H1 (cell line): Measurements from ENCODE around the gene MKX. TPM values are rescaled to one million over a fixed set of nuclear protein-coding genes. Genes with fewer than 3 reads are reported as not detected.

ENCODE experiments used
- CHD2 ChIP-seq: IDR thresholded peaks from 2 replicates; pipeline ENCODE4 v1.6.1; 2012; ENCODE audit warnings: low read length, improper control_type of control experiment
- CHD7 ChIP-seq: fragments of 300-600 bp; sonication (generic); IDR thresholded peaks from 2 replicates; pipeline ENCODE4 v1.7.1; 2012; ENCODE audit warnings: low read length, moderate library complexity, mild to moderate bottlenecking, inconsistent platforms; ENCODE audit not compliant: insufficient replicate concordance
- USF2 ChIP-seq: IDR thresholded peaks from 2 replicates; pipeline ENCODE4 v1.6.1; 2011; ENCODE audit warnings: low read length, improper control_type of control experiment
- polyA plus RNA-seq, 7 experiments: library from polyadenylated mRNA; depleted of rRNA in 3 of 7; stranded (reverse) in 5 of 7; unstranded in 2 of 7; fragments of >200 nt in 5 of 7; fragments of 200-250 nt in 2 of 7; gene quantifications; 1 replicate in 5 of 7; 2 replicates in 1 of 7; 4 replicates in 1 of 7; pipeline versions ENCODE4 v1.2.1 to v1.2.3, GENCODE V29; 2011 to 2013; ENCODE audit warnings: missing spikeins in 2 of 7, mixed read lengths in 2 of 7
- total RNA-seq: library from RNA; stranded (reverse); fragmentation: NEBNext Ultra II Directional; extraction: Animal tissue kit (Norgen Biotek cat#: 25700); gene quantifications from 2 replicates; pipeline ENCODE4 v1.2.1, GENCODE V29; 2021

Gene MKX
- total and polyA plus RNA-seq, 2 of the 8 experiments (the other 6 are each of a cell fraction or from before 2014, with no cell fraction given), result 0.21 to 1.3 TPM

- TF ChIP-seq CHD7 (no peak), USF2 (no peak), CHD2 (no peak)
- TF ChIP-seq, all 59 proteins: peak for 6
Measured at GRCh38 chr10:27743012-27743876, 2.4 kb downstream of the MKX start (continued).
